Breast epithelium (tissue), 4 donors: ENCODE measurements around the gene SPTB. TPM values are rescaled to one million over a fixed set of nuclear protein-coding genes. Genes with fewer than 3 reads are reported as not detected.
A peak's percentile ranks its signal among the peaks of the same experiment; 100 is the strongest.
"Not testable (repeated sequence)": the region's sequence is repeated elsewhere in the genome, so short reads cannot be mapped to it uniquely, and the experiment has no call there.

ENCODE experiments used
- DNase-seq, 2 donors: peaks; one replicate each; pipeline ENCODE4 v3.0.0-alpha.2; 2019; ENCODE audit warnings: low spot score in 2 of 2
- H3K27ac ChIP-seq, 2 donors: fragments of 200-600 bp; sonication (generic) in 1 of 2; one replicate each; pipeline ENCODE4 v1.5.1; 2016 to 2019; ENCODE audit warnings: mild to moderate bottlenecking in 1 of 2
- H3K27me3 ChIP-seq, 2 donors: fragments of 200-600 bp; sonication (generic) in 1 of 2; one replicate each; pipeline versions ENCODE4 v1.5.1 to v1.6.0; 2017 to 2019; ENCODE audit warnings: control low read depth in 1 of 2, mild to moderate bottlenecking in 1 of 2
- H3K36me3 ChIP-seq: fragments of 200-600 bp; one replicate; pipeline ENCODE4 v1.5.1; 2019
- H3K4me1 ChIP-seq, 2 donors: fragments of 200-600 bp; sonication (generic); one replicate each; pipeline ENCODE4 v1.5.1; 2016 to 2019; ENCODE audit warnings: control low read depth in 1 of 2
- H3K4me3 ChIP-seq, 3 donors: fragments of 200-600 bp; sonication (generic); 1 replicate in 2 of 3; 2 replicates in 1 of 3; pipeline ENCODE4 v1.5.1; 2016 to 2019; ENCODE audit warnings: mild to moderate bottlenecking in 3 of 3, moderate library complexity in 2 of 3
- H3K9me3 ChIP-seq, 2 donors: fragments of 200-600 bp; sonication (generic) in 1 of 2; one replicate each; pipeline ENCODE4 v1.5.1; 2016 to 2019; ENCODE audit warnings: control low read depth in 1 of 2
- POLR2A ChIP-seq: fragments of 450-650 bp; IDR thresholded peaks from one replicate; pipeline ENCODE4 v1.6.1; 2016; ENCODE audit warnings: antibody characterized with exemption, mild to moderate bottlenecking, moderate library complexity
- POLR2AphosphoS5 ChIP-seq, 3 donors: sonication (generic); formaldehyde crosslinking; IDR thresholded peaks; one replicate each; pipeline ENCODE4 v1.6.1; 2017; ENCODE audit warnings: antibody characterized with exemption in 3 of 3
- intact Hi-C: fragments of 100-400 bp; cut with DNase I; formaldehyde crosslinking; loops from one replicate; pipeline ENCODE4 v1.15.1; 2023; ENCODE audit warnings: low total_unique reads
- total RNA-seq, 3 donors: library from RNA; depleted of rRNA; stranded (reverse); fragments of >200 nt; gene quantifications; one replicate each; pipeline ENCODE4 v1.1.0, GENCODE V29; 2016
- TF ChIP-seq, protein P1 (sequence below), 3 donors: fragments of 450-650 bp; IDR thresholded peaks; one replicate each; pipeline ENCODE4 v1.5.1; 2016 to 2017; ENCODE audit warnings: antibody characterized with exemption in 3 of 3, mild to moderate bottlenecking in 3 of 3, moderate library complexity in 3 of 3

The SPTB gene
- total RNA-seq, 3 donors from 2014 or later = 0.88 to 2.6 (median 2.1) TPM

DNA sequence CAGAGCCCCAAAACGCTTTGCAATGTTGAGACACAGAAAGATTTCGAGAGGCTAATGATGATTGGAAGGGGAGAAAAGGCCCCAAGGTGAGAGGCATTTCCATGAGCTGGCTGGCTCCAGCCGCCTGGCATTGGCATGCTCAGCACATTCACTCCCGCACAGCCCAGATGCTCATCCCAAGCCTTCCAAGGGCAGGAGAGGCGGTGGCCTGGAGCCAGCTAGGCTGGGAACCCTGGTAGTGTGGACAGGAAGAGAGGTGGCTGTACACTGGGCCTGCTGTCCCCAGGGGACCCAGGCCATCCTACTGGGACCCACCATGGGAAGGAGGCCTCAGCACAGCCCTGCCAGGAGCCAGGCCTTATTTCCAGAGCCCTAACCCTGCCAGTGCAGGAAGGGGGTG is 72.2 kb downstream of the SPTB start:
- H3K27me3 ChIP-seq = no peaks in the 10 kb centered on the region
- H3K27ac ChIP-seq = peak overlapping the region in 1 of 2 donors; percentile 14
- H3K36me3 ChIP-seq = no peaks in the 10 kb centered on the region
- no peak overlapping the region for H3K4me3 ChIP-seq
- no peaks in the 10 kb centered on the region for H3K9me3 ChIP-seq
- no peaks in the 10 kb centered on the region for H3K4me1 ChIP-seq
- intact Hi-C loops = no loop called here
- DNase-seq = no peak
- no peak for TF ChIP-seq POLR2AphosphoS5 (IDR thresholded peaks at IDR 0.05)
- TF ChIP-seq POLR2A = no peak
- TF ChIP-seq, protein P1, sequence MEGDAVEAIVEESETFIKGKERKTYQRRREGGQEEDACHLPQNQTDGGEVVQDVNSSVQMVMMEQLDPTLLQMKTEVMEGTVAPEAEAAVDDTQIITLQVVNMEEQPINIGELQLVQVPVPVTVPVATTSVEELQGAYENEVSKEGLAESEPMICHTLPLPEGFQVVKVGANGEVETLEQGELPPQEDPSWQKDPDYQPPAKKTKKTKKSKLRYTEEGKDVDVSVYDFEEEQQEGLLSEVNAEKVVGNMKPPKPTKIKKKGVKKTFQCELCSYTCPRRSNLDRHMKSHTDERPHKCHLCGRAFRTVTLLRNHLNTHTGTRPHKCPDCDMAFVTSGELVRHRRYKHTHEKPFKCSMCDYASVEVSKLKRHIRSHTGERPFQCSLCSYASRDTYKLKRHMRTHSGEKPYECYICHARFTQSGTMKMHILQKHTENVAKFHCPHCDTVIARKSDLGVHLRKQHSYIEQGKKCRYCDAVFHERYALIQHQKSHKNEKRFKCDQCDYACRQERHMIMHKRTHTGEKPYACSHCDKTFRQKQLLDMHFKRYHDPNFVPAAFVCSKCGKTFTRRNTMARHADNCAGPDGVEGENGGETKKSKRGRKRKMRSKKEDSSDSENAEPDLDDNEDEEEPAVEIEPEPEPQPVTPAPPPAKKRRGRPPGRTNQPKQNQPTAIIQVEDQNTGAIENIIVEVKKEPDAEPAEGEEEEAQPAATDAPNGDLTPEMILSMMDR (IDR thresholded peaks at IDR 0.05) = no peak

DNA sequence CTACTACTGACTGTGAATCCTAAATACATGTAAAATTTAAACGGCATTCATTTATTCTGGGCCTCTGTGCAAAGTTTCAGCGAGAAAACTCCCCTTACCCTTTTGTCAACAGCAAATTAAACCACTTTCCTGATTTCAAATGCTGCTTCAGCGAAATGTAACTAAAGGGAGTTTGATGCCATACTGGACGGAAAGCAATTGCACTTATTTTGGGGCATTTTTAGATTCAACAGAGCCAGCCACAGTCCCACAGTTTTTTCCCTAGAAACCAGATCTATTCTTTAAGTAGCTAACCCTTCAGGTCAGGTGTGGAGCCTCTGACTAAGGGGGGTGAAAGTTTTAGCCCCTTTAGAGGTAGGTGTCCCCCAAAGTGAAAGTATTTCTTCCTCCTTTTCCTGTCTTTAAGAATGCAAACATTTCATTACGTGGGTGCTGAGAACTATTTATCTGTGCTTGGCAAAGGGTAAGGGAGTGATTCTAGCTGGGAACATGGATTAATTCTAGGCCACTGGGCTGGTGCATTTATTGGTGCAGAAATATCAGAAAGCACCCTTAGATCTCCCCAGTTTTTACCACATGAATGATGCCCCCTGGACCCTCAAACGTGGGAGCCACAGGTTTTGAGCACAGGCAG is 72.7 kb downstream of the SPTB start:
- H3K27ac ChIP-seq = peak overlapping the region; percentile 14 to 64
- H3K27me3 ChIP-seq = no peaks in the 10 kb centered on the region
- no peak overlapping the region for H3K4me3 ChIP-seq
- no peaks in the 10 kb centered on the region for H3K36me3 ChIP-seq
- no peak for DNase-seq
- no peaks in the 10 kb centered on the region for H3K9me3 ChIP-seq
- TF ChIP-seq, protein P1 (IDR thresholded peaks at IDR 0.05) = no peak
- TF ChIP-seq POLR2A (no peak), POLR2AphosphoS5 (IDR thresholded peaks at IDR 0.05) (no peak)
- intact Hi-C loops = no loop called here
- H3K4me1 ChIP-seq = no peaks in the 10 kb centered on the region

DNA sequence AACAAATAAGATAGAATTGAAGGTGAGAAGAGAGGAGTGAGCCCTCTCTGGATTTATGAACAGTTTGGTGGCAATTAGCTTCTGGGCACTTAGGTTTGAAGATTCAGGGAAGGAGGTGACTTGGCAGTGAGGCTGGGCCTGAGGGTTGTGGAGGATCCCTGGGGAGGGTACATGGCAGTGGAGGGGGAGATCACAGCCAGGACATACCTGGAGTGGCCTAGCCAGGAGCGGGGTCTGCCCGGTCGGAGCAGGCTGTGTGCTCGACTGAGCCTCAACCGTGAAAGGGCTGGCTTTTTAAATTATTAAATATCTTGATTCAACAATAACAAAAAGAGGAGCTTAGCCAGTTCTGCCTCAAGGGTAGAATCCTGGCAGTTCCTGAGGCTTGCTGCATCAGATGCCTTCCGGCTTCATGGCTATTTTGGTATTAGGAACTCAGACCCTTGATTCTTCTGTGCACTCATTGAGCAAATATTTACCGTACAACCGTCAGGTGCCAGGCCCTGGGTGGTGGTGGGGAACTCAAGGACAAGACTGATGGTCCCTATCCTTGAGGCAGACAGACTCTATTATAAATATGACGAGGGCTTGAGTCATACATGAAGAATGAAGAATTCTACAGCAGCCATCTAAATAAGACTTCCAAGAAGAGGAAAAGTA is 73.4 kb downstream of the SPTB start:
- Histone ChIP-seq H3K9me3 (no peaks in the 10 kb centered on the region), H3K27ac (peak overlapping the region; percentile 64), H3K27me3 (no peaks in the 10 kb centered on the region), H3K36me3 (no peaks in the 10 kb centered on the region), H3K4me1 (no peaks in the 10 kb centered on the region), H3K4me3 (no peak overlapping the region)
- intact Hi-C loops = no loop called here
- TF ChIP-seq, protein P1 (IDR thresholded peaks at IDR 0.05) = no peak
- TF ChIP-seq POLR2AphosphoS5 (IDR thresholded peaks at IDR 0.05) = no peak
- peak in 1 of 2 donors; percentile 32 for DNase-seq

DNA sequence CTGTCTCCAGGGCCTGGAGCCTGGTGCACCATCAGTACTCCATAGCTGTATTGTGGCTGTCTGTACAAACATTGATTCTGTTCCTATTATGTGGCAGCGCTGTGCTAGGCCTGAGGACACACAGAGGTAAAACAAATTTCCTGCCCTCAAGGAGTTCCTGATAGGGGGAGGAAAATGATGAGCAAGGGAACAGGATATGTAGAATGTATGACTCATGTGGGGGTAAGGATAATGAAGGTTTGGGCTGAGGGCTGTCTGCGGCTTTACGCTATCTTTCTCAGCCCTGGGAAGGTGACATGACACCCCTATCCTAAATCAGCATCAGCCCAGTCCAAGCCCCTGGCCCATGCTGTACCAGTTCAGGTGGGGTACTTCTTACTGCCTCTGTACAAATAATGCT is 74.1 kb downstream of the SPTB start:
- H3K27ac ChIP-seq = peak overlapping the region in 1 of 2 donors; percentile 51
- H3K4me1 ChIP-seq, H3K36me3 ChIP-seq, H3K4me3 ChIP-seq, H3K27me3 ChIP-seq, H3K9me3 ChIP-seq, intact Hi-C loops, DNase-seq: not testable (repeated sequence)

DNA sequence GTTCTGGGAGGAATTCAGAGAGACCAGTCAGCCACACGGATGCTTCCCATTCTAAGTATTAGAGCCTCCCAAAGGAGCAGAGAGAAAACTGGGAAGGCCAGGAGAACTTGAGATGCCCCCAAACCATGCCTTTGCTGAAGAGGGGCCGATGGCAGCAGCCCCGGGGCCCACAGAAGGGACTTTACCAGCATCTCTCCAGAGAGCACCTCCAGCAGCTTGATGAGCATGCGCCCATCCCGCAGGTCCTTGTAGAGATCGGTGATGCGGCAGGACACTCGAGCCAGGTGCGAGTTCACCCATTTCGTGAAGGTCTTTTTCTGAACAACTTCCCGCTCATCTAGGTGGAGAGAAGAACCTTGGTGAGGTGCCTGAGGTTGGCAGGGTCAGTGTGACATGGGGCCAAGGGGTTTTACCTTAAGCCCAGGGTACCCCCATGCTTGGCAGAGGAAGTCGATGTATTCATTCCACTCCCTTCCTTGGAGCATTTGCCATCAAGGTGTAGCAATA is 74.9 kb downstream of the SPTB start:
- Histone ChIP-seq H3K36me3 (no peaks in the 10 kb centered on the region), H3K4me1 (no peaks in the 10 kb centered on the region), H3K27ac (no peak overlapping the region), H3K9me3 (no peaks in the 10 kb centered on the region), H3K27me3 (no peaks in the 10 kb centered on the region), H3K4me3 (no peak overlapping the region)
- intact Hi-C loops = no loop called here
- TF ChIP-seq POLR2A = no peak
- TF ChIP-seq, protein P1 (IDR thresholded peaks at IDR 0.05) = no peak
- no peak for TF ChIP-seq POLR2AphosphoS5 (IDR thresholded peaks at IDR 0.05)
- no peak for DNase-seq
